T follicular helper cell (primary cell): Measurements from ENCODE around the gene ZNF26.
"Not testable (repeated sequence)": the region's sequence is repeated elsewhere in the genome, so short reads cannot be mapped to it uniquely, and the experiment has no call there.

Experiments
- DNase-seq: peaks from one replicate; pipeline ENCODE4 v3.0.0-alpha.2; 2020; ENCODE audit warnings: low read depth
- total RNA-seq, 2 experiments: gene quantifications; one replicate each; lab custom pipeline; 2026; lab: John Stamatoyannopoulos, UW

Gene ZNF26, protein sequence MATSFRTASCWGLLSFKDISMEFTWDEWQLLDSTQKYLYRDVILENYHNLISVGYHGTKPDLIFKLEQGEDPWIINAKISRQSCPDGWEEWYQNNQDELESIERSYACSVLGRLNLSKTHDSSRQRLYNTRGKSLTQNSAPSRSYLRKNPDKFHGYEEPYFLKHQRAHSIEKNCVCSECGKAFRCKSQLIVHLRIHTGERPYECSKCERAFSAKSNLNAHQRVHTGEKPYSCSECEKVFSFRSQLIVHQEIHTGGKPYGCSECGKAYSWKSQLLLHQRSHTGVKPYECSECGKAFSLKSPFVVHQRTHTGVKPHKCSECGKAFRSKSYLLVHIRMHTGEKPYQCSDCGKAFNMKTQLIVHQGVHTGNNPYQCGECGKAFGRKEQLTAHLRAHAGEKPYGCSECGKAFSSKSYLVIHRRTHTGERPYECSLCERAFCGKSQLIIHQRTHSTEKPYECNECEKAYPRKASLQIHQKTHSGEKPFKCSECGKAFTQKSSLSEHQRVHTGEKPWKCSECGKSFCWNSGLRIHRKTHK
- 51.4 to 58.6 reads per million in 2 experiments for total RNA-seq

DNA sequence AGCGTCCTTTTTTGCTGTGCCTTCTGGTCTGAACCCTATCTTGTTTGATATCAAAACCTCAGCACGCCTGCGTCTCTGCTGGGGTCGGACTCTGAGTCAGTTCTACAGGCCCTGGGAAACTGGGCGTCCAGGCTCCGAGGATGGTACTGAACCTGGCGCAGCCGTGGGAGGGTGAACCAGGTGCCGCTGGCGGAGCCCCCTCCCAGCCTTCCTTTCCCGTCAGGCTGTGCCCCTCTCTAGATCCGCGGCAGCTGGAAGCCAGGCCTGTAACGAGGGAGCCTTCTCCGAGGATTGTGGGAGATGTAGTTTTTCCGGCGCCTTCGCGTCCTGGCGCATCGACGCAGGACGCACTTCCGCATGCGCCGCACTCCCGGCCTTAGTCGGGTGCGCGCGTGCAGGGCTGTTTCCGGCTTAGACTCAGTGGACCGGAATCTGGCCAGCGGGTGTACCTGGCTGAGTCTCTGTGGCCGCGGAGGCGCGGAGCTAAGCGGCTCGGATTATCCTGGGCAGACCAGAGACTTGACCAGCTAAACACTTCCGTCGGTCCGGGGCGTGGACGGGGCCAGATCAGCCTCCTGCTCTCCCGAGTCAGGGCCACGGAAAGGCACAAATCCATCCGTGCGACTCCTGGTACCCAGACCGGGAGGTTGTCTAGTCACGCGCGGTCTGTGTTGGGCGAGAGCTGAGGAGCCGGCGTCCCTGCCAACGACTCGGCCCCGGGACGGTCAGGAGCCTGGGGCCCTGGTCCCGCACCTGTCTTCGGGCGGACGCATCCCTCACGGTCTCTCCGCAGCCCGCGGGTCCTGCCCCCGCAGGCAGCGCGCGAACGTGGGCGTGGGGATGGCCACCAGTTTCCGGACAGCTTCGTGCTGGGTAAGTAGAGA, at the start of gene ZNF26:
Gene ZNF26, plus strand, starts transcription at position 367 of the 884 bp plus-strand sequence. Its CDS starts 474 bp downstream, at position 841.
- peak; percentile 83 for DNase-seq

DNA sequence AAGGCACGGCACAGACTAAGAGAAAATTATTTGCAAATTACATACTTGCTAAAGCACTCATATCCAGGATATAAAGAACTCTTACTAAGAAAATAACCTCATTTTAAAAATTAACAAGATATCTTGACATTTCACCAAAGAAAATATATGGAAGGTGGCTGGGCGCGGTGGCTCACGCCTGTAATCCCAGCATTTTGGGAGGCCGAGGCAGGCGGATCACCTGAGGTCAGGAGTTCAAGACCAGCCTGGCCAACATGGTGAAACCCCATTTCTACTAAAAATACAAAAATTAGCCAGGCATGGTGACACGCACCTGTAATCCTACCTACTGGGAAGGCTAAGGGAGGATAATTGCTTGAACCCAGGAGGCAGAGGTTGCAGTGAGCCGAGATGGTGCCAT, 49.2 kb upstream of the ZNF26 start:
- DNase-seq: not testable (repeated sequence)

DNA sequence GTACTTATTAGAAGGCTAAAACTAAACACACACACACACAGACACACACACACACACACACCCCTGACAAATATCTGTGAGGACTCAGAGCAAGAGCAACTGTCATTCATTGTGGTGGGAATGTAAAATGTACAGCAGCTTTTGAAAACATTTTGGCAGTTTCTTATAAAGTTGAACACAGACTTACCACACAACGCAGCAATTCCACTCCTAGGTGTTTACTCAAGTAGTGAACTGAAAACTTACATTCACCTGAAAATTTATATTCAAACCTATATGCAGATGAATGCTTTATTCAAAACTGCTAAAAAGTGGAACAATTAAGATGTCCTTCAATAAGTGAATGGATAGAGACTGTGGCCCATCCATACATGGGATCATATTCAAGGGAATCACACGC, 48.7 kb upstream of the ZNF26 start:
- DNase-seq: no peak

DNA sequence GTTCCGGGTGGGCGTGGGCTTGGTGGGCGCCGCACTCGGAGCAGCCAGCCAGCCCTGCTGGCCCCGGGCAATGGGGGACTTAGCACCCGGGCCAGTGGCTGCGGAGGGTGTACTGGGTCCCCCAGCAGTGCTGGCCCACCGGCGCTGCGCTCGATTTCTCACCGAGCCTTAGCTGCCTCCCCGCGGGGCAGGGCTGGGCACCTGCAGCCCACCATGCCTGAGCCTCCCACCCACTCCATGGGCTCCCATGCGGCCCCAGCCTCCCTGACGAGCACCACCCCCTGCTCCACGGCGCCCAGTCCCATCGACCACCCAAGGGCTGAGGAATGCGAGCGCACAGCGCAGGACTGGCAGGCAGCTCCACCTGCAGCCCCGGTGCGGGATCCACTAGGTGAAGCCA, 47.4 kb upstream of the ZNF26 start:
- DNase-seq: not testable (repeated sequence)

DNA sequence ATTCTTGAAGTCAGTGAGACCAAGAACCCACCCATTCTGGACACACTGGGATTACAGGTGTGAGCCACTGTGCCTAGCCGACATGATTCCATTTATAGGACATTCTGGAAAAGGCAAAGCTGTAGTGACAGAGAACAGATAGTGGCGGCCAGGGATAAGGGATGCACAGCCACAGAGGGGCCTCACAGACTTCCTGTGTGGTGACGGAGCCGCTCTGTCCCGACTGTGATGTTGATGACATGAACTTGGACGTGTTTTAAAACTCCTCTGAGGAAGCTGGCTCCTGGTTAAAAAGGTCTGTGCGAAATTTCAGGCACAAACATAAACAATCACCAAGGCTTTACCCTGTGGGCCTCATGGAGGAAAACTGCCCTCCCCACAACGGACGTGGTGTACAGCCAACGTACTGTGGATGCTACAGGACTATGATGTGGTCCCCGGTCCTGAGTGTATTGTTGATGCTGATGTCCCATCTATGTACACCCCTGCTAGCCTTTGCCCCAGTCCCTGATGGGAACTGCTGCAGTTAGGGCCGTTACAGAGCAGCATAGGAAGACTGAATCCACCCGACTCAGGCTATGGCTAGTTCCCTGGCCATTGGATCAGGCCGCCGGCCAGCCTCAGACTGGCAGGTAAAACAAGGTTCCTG, 46.0 kb upstream of the ZNF26 start:
- no peak for DNase-seq

DNA sequence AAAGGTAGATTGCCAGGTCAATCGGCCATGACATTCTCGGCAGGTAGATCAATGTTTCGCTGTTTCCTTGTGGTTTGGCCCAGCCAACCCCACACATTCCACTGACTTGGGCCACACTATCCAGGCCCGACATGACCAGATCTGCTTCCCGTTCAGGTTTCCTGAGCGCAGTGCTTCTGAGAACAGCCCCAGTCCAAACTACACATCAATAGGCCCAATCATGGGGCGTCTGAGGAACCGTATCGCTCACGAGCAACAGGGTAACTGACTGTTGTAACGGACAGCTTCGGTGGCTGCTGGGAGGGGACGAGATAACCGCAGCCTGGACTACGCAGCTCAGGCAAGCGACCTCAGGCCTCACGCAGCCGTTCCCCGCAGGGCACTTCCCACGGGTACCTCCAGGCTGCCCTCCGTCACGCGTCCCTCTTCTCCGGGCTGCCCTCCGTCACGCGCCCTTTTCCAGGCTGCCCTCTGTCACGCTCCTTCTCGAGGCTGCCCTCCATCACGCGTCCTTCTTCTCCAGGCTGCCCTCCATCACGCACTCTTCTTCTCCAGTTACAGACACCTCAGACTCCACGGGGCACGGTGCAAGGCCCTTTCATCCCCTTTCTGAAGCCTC, 44.7 kb upstream of the ZNF26 start:
- DNase-seq: no peak

DNA sequence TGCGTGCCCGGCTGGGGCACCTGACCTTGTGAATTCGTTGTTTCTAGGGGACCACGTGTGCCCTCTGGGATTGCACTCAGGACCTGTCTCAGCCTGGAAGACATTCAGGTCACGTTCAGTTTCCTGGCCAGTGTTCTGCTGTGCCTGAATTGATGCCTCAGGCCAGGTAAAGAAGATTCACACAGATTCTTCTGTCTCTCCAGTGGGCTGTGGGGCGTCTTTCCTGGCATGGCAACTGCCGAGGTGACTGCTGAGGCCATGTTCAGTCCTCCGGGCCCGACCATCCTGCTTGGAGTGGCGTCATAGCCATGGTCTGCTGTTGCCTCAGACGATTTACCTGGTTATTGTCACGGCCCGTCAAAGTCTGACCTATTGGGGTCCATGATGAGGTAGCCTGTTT, 43.6 kb upstream of the ZNF26 start:
- DNase-seq: no peak

DNA sequence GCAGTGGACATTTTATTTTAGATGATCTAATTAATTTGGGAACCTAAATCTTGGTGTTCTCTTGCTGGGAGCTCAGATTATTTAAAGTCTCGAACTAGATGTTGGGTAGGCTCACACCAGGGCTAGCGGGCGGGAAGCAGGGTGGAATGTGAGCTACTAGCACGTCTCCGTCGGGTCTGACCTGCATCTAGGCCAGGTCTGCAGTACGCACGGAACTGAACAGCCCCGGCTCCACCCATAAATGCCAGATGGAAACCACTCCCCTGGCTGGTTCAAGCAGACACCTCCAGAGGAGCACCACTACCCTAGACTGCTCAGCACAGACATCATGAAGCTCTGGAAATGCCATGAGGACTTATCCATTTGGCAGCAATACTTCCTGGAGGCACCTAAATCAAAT, 40.4 kb upstream of the ZNF26 start:
- DNase-seq: no peak

DNA sequence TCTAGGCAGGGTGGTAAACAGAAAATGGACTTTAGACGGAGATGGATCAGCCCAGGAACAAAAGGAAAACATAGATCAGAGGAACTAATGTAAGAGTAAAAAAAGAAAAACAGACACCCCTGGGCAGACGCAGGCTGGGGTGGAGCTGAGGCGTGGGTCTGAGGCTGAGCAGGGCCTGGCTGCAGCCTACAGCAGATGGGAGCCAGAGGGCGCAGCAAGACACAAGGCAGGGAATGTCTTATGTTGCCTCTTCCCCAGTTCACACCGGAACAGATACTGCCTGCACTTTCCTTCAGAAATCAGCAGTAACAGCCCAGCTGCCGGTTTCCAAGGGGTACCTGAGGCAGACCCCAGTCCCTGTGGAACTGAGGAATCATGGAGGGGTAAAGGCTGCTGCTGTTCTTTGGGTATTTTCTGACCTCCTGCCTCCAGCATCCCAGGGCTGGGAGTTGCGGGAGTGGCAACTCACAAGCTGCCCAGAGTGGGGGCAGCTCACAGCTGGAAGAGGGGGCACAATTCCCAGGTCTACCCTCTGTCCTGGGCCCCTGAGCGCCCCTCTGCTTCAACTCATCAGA, 39.8 kb upstream of the ZNF26 start:
- no peak for DNase-seq

DNA sequence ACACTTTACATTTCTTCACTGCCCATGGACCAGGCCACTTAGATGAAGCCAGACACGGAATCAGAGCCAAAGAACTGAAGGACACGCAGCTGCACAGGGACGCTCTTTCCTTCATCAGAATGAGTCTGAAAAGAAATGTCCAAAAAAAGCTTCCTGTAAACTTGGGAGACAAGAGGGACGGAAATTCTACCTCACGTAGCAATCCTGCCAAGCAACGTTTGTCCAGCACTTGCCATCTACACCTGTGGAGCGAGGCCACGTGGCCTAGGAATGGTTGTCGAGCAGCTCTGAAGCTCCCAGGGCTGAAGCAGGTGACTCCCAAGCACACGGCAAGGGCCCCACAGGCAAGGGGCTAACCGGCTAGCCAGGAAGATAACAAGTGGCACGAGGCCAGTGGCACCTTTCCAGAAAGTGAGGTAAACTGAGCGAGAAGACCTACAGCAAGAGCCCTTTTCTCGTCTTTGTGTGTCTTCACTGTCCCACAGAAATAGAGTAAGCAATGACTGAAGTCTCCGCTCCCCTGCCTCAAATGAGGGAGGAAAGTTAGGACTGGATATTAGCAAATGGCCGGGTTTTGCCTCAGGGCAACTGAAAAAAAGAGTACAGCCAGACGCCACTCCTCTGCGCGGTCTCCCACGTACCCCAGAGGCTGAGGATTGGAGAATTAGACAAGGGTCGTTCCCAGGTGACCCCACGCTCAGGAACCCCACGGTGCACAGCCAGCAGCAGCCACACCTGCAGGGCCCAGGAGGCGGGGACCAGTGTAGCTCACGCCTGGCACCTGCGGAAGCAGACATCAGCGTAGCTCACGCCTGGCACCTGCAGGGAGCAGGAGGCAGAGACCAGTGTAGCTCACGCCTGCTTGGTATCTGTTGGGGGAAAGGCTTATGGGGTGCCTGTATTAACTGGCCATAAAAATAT, 37.8 kb upstream of the ZNF26 start:
- no peak for DNase-seq

DNA sequence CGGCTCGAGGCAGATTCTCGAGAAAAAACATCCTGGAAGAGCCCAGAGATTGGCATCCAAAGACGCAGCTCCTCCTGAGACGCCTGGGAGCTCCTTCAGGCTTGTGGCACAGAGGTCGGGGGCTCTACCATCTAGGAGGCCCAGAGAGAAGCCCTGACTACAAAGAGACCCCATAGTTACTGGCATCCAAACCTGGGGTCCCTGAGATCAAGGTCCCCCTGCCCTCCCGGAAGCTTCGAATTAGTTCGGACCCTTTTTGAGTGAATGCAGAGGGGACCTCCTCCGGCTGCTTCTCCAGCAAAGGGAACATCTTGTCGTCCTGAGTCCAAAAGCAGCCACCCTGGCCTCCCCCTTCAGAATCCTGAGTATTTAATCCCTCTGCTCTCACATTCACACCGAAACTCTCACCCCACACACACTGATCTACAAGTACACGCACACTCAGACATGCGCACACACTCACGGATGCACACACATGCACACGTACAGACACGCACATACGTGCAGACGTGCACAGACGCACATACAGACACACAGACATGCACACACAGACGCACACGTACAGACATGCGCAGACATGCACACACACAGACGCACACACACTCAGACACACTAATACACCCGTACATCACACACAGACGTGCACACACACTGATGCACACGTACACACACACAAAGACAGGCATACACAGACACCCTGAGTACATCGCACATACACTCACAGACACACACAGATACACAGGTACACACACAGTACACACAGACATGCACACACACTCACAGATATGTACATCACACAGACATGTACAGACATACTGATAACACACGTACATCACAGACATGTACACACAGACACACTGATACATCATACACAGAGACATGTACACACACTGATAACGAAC, 36.0 kb upstream of the ZNF26 start:
- no peak for DNase-seq

DNA sequence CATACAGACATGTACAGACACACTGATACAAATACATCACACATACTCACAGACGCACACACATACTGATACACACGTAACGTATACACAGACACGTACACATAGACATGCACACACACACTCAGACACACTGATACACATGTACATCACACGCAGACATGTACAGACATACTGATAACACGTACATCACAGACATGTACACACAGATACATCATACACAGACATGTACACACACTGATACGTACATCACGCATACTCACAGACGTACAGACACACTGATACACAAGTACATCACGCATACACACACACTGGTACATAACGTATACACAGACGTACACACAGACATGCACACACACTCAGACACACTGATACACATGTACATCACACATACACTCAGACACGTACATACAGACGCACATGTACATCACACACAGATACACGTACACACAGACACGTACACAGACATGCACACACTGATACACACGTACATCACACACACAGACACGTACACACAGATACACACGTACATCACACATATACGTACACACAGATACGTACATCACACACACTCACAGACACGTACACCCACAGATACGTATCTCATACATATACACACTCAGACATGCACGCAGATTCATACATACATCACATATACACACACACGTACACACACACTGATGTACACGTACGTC, 35.2 kb upstream of the ZNF26 start:
- DNase-seq: no peak

DNA sequence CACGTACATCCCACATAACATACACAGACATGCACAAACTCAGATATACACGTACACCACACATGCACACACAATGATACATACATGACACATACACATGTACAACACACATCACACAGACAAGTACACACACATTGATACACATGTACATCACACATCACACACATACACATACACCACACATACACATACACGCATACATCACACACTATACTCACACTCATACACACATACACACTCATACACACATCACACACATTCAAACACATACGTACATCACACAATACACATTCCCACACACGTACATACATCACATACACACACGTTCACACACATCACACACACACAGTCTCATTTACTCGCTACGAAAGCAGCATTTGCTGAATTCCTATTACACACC, 34.5 kb upstream of the ZNF26 start:
- DNase-seq: no peak

DNA sequence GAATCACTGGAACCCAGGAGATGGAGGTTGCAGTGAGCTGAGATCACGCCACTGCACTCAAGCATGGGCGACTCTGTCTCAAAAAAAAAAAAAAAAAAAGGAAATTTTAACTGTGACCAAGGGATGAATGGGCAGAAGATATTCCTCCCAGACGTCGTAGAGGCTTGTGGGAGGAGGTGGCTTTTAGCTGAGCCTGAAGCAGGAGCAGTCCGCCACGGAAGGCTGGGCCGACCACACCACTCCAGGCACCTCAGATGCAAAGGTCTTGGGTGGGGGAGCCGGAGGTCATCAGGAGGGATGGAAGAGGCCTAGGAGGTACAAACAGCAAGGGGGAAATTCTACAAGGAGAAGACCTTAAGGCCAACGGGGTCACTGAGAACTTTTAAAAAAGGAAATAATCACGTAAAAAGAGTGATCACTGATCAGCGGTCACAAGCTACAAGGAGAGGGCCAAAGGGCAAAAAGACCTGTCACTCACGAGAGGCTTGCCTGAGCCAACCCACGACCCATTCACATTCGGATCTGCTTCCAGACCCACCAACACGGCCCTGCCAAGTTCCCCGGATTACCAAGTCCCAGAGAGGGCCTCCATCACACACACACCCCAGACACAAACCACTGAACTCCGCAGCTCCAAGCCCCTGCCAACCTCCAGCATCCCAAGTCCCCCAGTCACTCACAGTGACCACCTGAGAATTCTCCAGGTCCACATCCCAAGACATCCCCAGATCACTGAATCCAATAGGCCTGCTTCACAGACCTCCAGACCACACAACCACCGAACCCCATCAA, 33.6 kb upstream of the ZNF26 start:
- no peak for DNase-seq

DNA sequence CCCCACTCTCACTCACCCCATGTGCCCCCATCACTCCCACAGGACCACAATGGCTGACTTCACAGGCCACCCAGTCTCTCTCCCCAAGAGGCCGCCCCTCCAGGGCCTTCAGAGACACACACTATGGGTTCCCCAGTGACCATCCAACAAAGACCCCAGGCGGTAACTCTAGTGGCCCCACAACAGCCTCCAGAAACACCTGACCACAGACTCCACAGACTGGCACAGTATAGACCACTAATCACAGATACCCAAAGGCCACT, 33.1 kb upstream of the ZNF26 start:
- no peak for DNase-seq

DNA sequence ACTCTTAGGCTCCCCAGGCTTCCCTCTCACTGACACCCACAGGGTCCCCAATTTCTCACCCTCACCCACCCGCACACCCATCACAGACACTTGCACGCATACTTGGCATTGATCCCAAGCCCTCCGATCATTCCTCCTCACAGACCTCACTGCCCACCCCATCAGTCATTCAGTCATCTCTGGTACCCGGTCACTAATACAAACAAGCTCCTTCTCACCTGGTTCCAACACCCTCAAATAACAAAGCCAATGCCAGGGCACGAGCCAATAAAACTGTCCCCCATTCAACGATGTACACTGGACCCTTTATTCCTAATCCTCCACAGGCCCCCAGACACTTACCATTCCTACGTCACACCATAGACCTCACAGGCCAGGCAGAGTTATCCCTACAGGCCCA, 32.4 kb upstream of the ZNF26 start:
- no peak for DNase-seq

DNA sequence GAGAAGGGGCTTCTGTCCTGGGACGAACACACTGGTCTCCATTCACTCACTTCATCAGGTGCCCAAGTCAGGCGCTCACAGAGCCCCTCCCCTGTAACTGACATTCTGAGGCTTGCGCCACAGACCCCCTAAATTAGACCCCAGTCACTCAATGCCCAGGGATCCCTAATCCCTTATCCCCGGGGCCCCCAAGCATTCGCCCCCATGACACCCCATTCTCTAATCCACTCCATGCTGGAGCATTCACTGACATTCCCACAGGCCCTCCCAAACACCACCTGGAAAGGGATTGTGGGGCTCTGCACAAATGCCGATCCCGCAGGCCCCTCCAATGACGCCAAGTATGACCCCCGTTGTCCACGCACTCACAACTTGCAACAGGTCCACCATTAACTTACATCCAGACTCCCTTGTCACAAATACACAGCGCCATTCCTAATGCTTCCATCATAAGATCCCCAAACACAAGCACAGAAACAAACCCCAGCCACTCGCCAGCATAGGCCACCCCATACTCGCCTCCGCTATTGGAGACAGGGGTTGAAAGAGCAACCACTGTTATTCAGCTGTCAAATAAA, 31.6 kb upstream of the ZNF26 start:
- DNase-seq: no peak
